Ovary (tissue), 9 donors: ENCODE data around the gene RGS7. TPM values are rescaled to one million over a fixed set of nuclear protein-coding genes. Genes with fewer than 3 reads are reported as not detected.
"Not testable (repeated sequence)": the region's sequence is repeated elsewhere in the genome, so short reads cannot be mapped to it uniquely, and the experiment has no call there.

Source experiments
- DNase-seq, 5 donors: peaks; one replicate each; pipeline ENCODE4 v3.0.0-alpha.2; 2019 to 2020
- H3K27ac ChIP-seq, 2 donors: fragments of 200-600 bp; one replicate each; pipeline versions ENCODE4 v1.5.1 to v1.8.0; 2019 to 2022
- H3K27me3 ChIP-seq: fragments of 200-600 bp; one replicate; pipeline ENCODE4 v1.8.0; 2022
- H3K36me3 ChIP-seq: fragments of 200-600 bp; sonication (generic); one replicate; pipeline ENCODE4 v1.5.1; 2019
- H3K4me1 ChIP-seq: one replicate; pipeline ENCODE4 v1.8.1; 2013; ENCODE audit warnings: mild to moderate bottlenecking, moderate library complexity; ENCODE audit not compliant: insufficient read depth
- H3K4me3 ChIP-seq: fragments of 200-600 bp; sonication (generic); one replicate; pipeline ENCODE4 v1.5.1; 2017
- H3K9me3 ChIP-seq, 2 donors: fragments of 200-600 bp in 1 of 2; sonication (generic) in 1 of 2; one replicate each; pipeline versions ENCODE4 v1.5.1 to v1.8.1; 2013 to 2019; ENCODE audit warnings: mild to moderate bottlenecking in 1 of 2, moderate library complexity in 1 of 2
- EP300 ChIP-seq: sonication (generic); formaldehyde crosslinking; IDR thresholded peaks from one replicate; pipeline ENCODE4 v1.6.1; 2017; ENCODE audit warnings: antibody characterized with exemption
- POLR2A ChIP-seq: fragments of 450-650 bp; IDR thresholded peaks from one replicate; pipeline ENCODE4 v1.6.1; 2017; ENCODE audit warnings: antibody characterized with exemption, mild to moderate bottlenecking, moderate library complexity
- WGBS, 3 donors: extraction: QIAGEN DNeasy Blood & Tissue Kit in 1 of 3; methylation state at CpG; one replicate each; pipeline versions ENCODE4 v1.1.5 to v1.1.7; 2013 to 2017; 5-methylcytosine and 5-hydroxymethylcytosine counted together
- intact Hi-C, 4 donors: fragments of 100-400 bp; cut with DNase I; formaldehyde crosslinking; loops; one replicate each; pipeline versions ENCODE4 v1.11.0 to v1.15.1; 2022 to 2023
- microRNA counts: library from miRNA; unstranded; fragments of <30 nt; microRNA quantifications from one replicate; lab custom pipeline; 2016
- microRNA-seq, 3 donors: library from miRNA; unstranded; fragments of <30 nt; microRNA quantifications; one replicate each; pipeline versions ENCODE4 to v1.2.0, GENCODE V29; 2019 to 2020
- polyA plus RNA-seq, 2 donors: library from polyadenylated mRNA; stranded (reverse); fragments of 200-250 nt in 1 of 2; fragments of 350-450 nt in 1 of 2; fragmentation: Illumina TruSeq in 1 of 2; extraction: RNeasy Lipid Tissue Mini Kit (QIAGEN cat#74804) in 1 of 2; gene quantifications; one replicate each; pipeline ENCODE4 v1.2.3, GENCODE V29; 2013 to 2014
- small RNA-seq: library from RNA; depleted of rRNA; stranded (forward); fragments of <200 nt; gene quantifications from one replicate; pipeline ENCODE3, GENCODE V24; 2016
- total RNA-seq, 7 donors: library from RNA; depleted of rRNA in 2 of 7; stranded (reverse); fragments of >200 nt in 2 of 7; fragmentation: NEBNext Ultra II Directional in 3 of 7; extraction: Animal tissue kit (Norgen Biotek cat#: 25700) in 3 of 7; gene quantifications; one replicate each; pipeline versions ENCODE4 v1.1.0 to v1.2.4, GENCODE V29; 2016 to 2023
- TF ChIP-seq, protein P1 (sequence below), 3 donors: fragments of 450-650 bp in 2 of 3; fragments of 200-600 bp in 1 of 3; IDR thresholded peaks; one replicate each; pipeline versions ENCODE4 v1.5.1 to v1.8.0; 2016 to 2022; ENCODE audit warnings: antibody characterized with exemption in 3 of 3, mild to moderate bottlenecking in 1 of 3
- donor health status: DM: no; HTN: no; CAD: no; lungs with moderate emphysema.
- donor health status: DM: no; HTN: no; CAD: no.
- donor health status: Bipolar disorder and iron deficiency.
- donor health status: DM: yes; HTN: yes; CAD: no.
- donor health status: DM: no; HTN: no; CAD: no.
- donor health status: DM: yes; HTN: yes; CAD: no.

The RGS7 gene
- total and polyA plus RNA-seq, 9 donors, result 0.10 to 1.00 (median 0.37) TPM; not detected in 1

DNA sequence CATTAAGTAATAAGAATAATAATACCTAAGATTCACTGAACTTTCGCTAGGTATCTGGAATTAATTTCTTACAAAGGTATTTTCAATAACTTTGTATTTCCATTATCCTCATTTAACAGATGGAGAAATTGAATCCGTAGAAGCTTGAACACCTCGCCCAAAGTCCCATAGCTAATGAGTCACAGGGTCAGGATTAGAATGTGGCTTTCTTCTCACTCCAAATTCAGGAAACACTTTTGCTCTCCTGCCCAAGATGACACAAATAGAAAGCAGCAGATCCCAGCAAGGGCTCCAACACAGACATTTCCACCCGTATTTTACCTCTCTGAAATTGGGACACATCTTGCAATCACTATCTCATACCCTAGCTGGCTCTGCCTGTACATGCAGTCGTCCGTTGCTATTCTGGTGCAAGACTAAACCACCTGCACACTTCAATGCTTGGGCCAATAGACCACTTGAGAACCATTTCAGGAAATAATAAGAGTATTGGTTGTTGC is 619.2 kb downstream of the RGS7 start:
- no peak overlapping the region for H3K27ac ChIP-seq
- H3K36me3 ChIP-seq, result no peaks in the 10 kb centered on the region
- no peak overlapping the region for H3K4me3 ChIP-seq
- no peaks in the 10 kb centered on the region for H3K9me3 ChIP-seq
- no peaks in the 10 kb centered on the region for H3K4me1 ChIP-seq
- WGBS, 3 donors, result 90 to 94% (median 90%) methylated on average over 6 of the region's 6 CpGs
- H3K27me3 ChIP-seq, result no peaks in the 10 kb centered on the region
- intact Hi-C loops, result no loop called here
- TF ChIP-seq, protein P1, sequence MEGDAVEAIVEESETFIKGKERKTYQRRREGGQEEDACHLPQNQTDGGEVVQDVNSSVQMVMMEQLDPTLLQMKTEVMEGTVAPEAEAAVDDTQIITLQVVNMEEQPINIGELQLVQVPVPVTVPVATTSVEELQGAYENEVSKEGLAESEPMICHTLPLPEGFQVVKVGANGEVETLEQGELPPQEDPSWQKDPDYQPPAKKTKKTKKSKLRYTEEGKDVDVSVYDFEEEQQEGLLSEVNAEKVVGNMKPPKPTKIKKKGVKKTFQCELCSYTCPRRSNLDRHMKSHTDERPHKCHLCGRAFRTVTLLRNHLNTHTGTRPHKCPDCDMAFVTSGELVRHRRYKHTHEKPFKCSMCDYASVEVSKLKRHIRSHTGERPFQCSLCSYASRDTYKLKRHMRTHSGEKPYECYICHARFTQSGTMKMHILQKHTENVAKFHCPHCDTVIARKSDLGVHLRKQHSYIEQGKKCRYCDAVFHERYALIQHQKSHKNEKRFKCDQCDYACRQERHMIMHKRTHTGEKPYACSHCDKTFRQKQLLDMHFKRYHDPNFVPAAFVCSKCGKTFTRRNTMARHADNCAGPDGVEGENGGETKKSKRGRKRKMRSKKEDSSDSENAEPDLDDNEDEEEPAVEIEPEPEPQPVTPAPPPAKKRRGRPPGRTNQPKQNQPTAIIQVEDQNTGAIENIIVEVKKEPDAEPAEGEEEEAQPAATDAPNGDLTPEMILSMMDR (IDR thresholded peaks at IDR 0.05), result no peak
- TF ChIP-seq POLR2A, result no peak
- no peak for TF ChIP-seq EP300
- no peak for DNase-seq

DNA sequence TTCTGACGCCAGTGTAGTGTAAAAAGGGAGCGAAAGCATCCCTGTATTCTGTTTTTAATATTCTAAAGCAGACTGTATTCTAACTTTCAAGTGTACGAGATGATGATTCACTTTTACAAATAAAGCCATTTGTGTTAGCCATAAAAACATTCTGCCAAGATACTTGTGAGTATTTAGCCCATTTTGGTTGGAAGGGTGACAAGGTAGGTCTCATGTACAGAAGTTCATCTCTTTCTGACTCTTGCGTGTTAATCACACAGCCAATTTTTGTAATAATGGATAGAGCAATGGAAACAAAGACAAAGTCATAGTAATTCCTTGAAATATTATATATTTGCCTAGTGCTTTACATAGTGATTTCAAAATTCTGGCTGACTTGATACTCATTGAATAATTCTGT is 619.7 kb downstream of the RGS7 start:
- no peaks in the 10 kb centered on the region for H3K36me3 ChIP-seq
- intact Hi-C loops, result no loop called here
- H3K27ac ChIP-seq, result no peak overlapping the region
- TF ChIP-seq, protein P1 (IDR thresholded peaks at IDR 0.05), result no peak
- TF ChIP-seq POLR2A (no peak), EP300 (no peak)
- no peak overlapping the region for H3K4me3 ChIP-seq
- no peak for DNase-seq
- H3K4me1 ChIP-seq, result no peaks in the 10 kb centered on the region
- H3K9me3 ChIP-seq, result no peaks in the 10 kb centered on the region
- H3K27me3 ChIP-seq, result no peaks in the 10 kb centered on the region
- WGBS, 3 donors, result 66 to 68% (median 67%) methylated on average over 4 of the region's 4 CpGs

DNA sequence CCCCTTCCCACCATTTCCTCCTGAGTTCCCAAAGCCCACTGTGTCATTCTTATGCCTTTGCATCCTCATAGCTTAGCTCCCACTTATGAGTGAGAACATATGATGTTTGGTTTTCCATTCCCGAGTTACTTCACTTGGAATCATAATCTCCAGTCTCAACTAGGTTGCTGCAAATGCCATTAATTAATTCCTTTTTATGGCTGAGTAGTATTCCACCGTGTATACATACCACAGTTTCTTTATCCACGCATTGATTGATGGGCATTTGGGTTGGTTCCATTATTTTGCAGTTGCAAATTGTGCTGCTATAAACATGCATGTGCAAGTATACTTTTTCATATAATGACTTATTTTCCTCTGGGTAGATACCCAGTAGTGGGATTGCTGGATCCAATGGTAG is 622.3 kb downstream of the RGS7 start:
- H3K4me3 ChIP-seq, H3K36me3 ChIP-seq, H3K9me3 ChIP-seq, DNase-seq, H3K4me1 ChIP-seq, H3K27ac ChIP-seq, H3K27me3 ChIP-seq, intact Hi-C loops: not testable (repeated sequence)
- WGBS, 3 donors, result 80 to 89% (median 81%) methylated on average over 3 of the region's 3 CpGs

DNA sequence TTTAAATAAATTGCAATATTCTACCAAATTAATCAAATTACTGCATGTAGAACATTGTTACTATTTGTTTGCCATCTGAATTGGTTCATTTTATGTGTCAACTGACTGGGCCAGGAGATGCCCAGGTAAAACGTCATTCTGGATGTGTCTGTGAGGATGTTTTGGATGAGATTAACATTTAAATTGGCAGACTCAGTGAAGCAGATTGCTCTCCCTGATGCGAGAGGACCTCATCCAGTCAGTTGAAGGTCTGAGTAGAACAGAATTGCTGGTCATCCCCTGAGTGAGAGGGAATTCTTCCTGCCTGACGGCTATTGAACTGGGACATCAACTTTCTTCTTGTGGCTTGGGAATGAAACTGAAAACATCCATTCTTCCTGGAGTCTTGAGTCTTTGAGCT is 623.0 kb downstream of the RGS7 start:
- Histone ChIP-seq H3K27ac (no peak overlapping the region), H3K9me3 (no peaks in the 10 kb centered on the region), H3K4me1 (no peaks in the 10 kb centered on the region), H3K27me3 (no peaks in the 10 kb centered on the region), H3K36me3 (no peaks in the 10 kb centered on the region), H3K4me3 (no peak overlapping the region)
- WGBS, 3 donors, result 75 to 80% (median 79%) methylated on average over 3 of the region's 3 CpGs
- intact Hi-C loops, result no loop called here
- DNase-seq, result no peak
- TF ChIP-seq, protein P1 (IDR thresholded peaks at IDR 0.05), result no peak
- no peak for TF ChIP-seq POLR2A
- no peak for TF ChIP-seq EP300

DNA sequence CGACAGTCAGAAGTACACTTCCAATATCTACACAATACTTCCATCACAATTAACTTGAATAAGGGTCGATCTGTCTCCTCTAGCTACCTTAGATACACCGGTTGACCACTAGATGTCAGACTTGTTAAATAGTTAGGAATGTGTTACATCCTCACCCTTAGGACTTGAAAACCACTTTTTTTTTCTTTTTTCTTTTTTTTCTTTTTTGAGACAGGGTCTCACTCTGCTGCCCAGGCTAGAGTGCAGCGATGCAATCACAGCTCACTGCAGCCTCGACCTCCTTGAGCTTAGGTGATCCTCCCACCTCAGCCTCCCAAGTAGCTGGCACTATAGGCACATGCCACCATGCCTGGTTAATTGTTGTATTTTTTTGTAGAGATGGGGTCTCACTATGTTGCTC is 624.6 kb downstream of the RGS7 start:
- no peak for DNase-seq
- Histone ChIP-seq H3K9me3 (no peaks in the 10 kb centered on the region), H3K27me3 (no peaks in the 10 kb centered on the region), H3K36me3 (no peaks in the 10 kb centered on the region), H3K27ac (no peak overlapping the region), H3K4me3 (no peak overlapping the region), H3K4me1 (no peaks in the 10 kb centered on the region)
- WGBS, 3 donors, result 7 to 8% (median 7%) methylated on average over 5 of the region's 5 CpGs
- intact Hi-C loops, result no loop called here
- TF ChIP-seq POLR2A (no peak), EP300 (no peak)
- TF ChIP-seq, protein P1 (IDR thresholded peaks at IDR 0.05), result peak in 1 of 3 donors; percentile 17

MicroRNAs within 50 kb of the gene (microRNA counts, 767-probe panel; counts per million panel counts)
- 530 counts per million, percentile 78 among the panel's probes with 10 or more counts for microRNA hsa-miR-3123 (lab: Ali Mortazavi, UCI)

Small RNAs within 50 kb of the gene (microRNA-seq; reads per million reads assigned to microRNA genes)
- 0 reads per million in 3 donors for gene MIR3123

Small RNAs within 50 kb of the gene (small RNA-seq; reads per million reads assigned to genes)
- gene MIR3123, result not detected

Other genes starting within 250 kb of the RGS7 start
- 10 to 100 TPM; 19.2 to 44.3 (median 40.5) TPM for gene FH, start 162.6 kb upstream of the RGS7 start, total RNA-seq
- 10 to 100 TPM; 25.5 to 64.4 TPM for gene FH, start 162.6 kb upstream of the RGS7 start, polyA plus RNA-seq
- 1 to 10 TPM in 1 of 7 donors, under 1 TPM in 5, not detected in 1; 0.12 to 2.0 (median 0.43) TPM for gene KMO, start 175.2 kb upstream of the RGS7 start, total RNA-seq
- gene KMO, start 175.2 kb upstream of the RGS7 start, polyA plus RNA-seq, result under 1 TPM; 0.29 to 0.60 TPM